Measurements from ENCODE around the gene CELA3B.
"Not testable (repeated sequence)": the region's sequence is repeated elsewhere in the genome, so short reads cannot be mapped to it uniquely, and the experiment has no call there.

The CELA3B gene

GRCh38 chr1:22030057-22030456 lies 53.2 kb downstream of the CELA3B start:
- TF ChIP-seq SNAI2 (CRISPR knock-in tag; IDR thresholded peaks at IDR 0.05) (no peak), ZC3H10 (CRISPR knock-in tag; IDR thresholded peaks at IDR 0.05) (no peak)
- no peak for ATAC-seq

GRCh38 chr1:22030473-22030872 lies 53.7 kb downstream of the CELA3B start:
- ATAC-seq: no peak
- TF ChIP-seq POU6F1 (CRISPR knock-in tag; IDR thresholded peaks at IDR 0.05; ENCODE audit: borderline replicate concordance, low read depth) (no peak), TCF4 (CRISPR knock-in tag; IDR thresholded peaks at IDR 0.05; ENCODE audit: borderline replicate concordance) (no peak), BACH2 (CRISPR knock-in tag; IDR thresholded peaks at IDR 0.05; ENCODE audit: borderline replicate concordance) (no peak), ZNF70 (CRISPR knock-in tag; IDR thresholded peaks at IDR 0.05) (no peak), ZC3H10 (CRISPR knock-in tag; IDR thresholded peaks at IDR 0.05) (no peak), RARB (CRISPR knock-in tag; IDR thresholded peaks at IDR 0.05) (no peak), GLIS3 (CRISPR knock-in tag; IDR thresholded peaks at IDR 0.05) (no peak), ZFP30 (CRISPR knock-in tag; IDR thresholded peaks at IDR 0.05) (no peak)

- ATAC-seq: peak; percentile 48; the same call in 1 of the 3 replicates
- TF ChIP-seq ZNF8 (CRISPR knock-in tag; IDR thresholded peaks at IDR 0.05) (no peak), TCF4 (CRISPR knock-in tag; IDR thresholded peaks at IDR 0.05; ENCODE audit: borderline replicate concordance) (peak; percentile 16; the same call in 1 of the 2 replicates)
Observed at GRCh38 chr1:22031214-22031962, 54.6 kb downstream of the CELA3B start.

GRCh38 chr1:22034834-22035233 lies 58.0 kb downstream of the CELA3B start:
- ATAC-seq: not testable (repeated sequence)

GRCh38 chr1:22037520-22037919 lies 60.7 kb downstream of the CELA3B start:
- no peak for TF ChIP-seq SNAI2 (CRISPR knock-in tag; IDR thresholded peaks at IDR 0.05)
- TF ChIP-seq ZFP30 (CRISPR knock-in tag; IDR thresholded peaks at IDR 0.05): no peak
- TF ChIP-seq CSDC2 (CRISPR knock-in tag; IDR thresholded peaks at IDR 0.05): no peak
- TF ChIP-seq BACH2 (CRISPR knock-in tag; IDR thresholded peaks at IDR 0.05; ENCODE audit: borderline replicate concordance): no peak
- TF ChIP-seq ZNF565 (CRISPR knock-in tag; conservative IDR thresholded peaks at IDR 0.05; ENCODE audit: low read depth): no peak
- no peak for TF ChIP-seq CSRNP3 (CRISPR knock-in tag; IDR thresholded peaks at IDR 0.05)
- no peak for TF ChIP-seq CREB5 (CRISPR knock-in tag; IDR thresholded peaks at IDR 0.05; ENCODE audit: low read depth)
- no peak for TF ChIP-seq OSR1 (CRISPR knock-in tag; IDR thresholded peaks at IDR 0.05)
- no peak for ATAC-seq

GRCh38 chr1:22038036-22038435 lies 61.2 kb downstream of the CELA3B start:
- ATAC-seq: no peak; the same call in 2 of the 3 replicates
- TF ChIP-seq ZNF70 (CRISPR knock-in tag; IDR thresholded peaks at IDR 0.05) (no peak), RARB (CRISPR knock-in tag; IDR thresholded peaks at IDR 0.05) (no peak), TOX (CRISPR knock-in tag; IDR thresholded peaks at IDR 0.05; ENCODE audit: borderline replicate concordance) (no peak), ZNF8 (CRISPR knock-in tag; IDR thresholded peaks at IDR 0.05) (no peak), ISL1 (CRISPR knock-in tag; IDR thresholded peaks at IDR 0.05) (no peak), ZFP30 (CRISPR knock-in tag; IDR thresholded peaks at IDR 0.05) (no peak), TCF4 (CRISPR knock-in tag; IDR thresholded peaks at IDR 0.05; ENCODE audit: borderline replicate concordance) (no peak)

All from SK-N-SH treated with all-trans-retinoic acid at 6 μM for 48 hours (cell line).